NCI-H2196 (cell line): Measurements from ENCODE around the gene RMP24.

Experiments
- DNase-seq: peaks from one replicate; lab custom pipeline; 2025; ENCODE audit not compliant: unreplicated experiment; lab: John Stamatoyannopoulos, UW

Gene RMP24

DNA sequence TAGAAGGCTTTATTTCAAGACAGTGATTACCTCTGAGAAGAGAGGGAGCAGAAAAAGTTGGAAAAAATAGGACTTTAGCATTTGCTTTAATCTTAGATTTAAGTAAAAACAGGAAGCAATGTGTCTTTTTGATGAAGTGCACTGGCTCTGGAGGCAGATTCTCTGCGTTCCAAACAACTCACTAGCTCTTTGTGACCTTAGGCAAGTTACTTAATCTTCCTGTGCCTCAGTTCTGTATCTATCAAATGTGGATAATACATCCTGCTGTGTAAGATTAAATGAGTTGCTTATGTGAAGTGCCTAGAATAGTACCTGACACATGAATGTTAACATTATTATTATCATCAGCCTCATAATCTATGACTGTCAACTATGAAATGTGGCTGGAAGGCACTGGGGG lies 52.5 kb downstream of the RMP24 start:
- no peak for DNase-seq

DNA sequence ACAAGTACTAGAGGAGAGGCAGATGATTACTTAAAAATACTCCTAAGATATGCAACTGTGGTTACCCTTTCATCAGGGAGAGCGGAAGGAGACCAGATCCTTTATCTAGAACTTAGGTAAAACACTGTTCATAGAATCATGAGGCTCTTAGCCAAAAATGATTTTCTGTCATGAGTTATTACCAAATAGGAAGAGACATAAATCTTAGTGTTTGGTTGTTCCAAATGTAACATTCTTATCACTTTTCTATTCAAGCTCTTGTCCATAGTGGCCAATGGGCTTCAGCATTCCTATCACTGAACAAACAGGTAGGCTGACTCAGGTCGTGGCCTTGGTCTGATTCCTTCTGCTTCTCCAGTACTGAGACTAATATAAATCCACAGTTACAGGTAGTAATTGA lies 56.4 kb downstream of the RMP24 start:
- no peak for DNase-seq
